ENCODE measurements around the gene TMEM203.

Gene TMEM203

GRCh38 chr9:137204731-137205125, 720 bp downstream of the TMEM203 start:
- no peaks in the 10 kb centered on the region for H3K27me3 ChIP-seq (replicated peaks; ENCODE audit: control insufficient read depth, insufficient read depth, low read length)
- no peak for TF ChIP-seq CTCF (IDR thresholded peaks at IDR 0.05; ENCODE audit: insufficient read depth, low read length, poor library complexity, severe bottlenecking)
- no peak for DNase-seq (ENCODE audit: extremely low read depth, insufficient read length)
- peak overlapping the region; percentile 91 for H3K4me3 ChIP-seq (replicated peaks; ENCODE audit: low read depth, low read length)
- H3K36me3 ChIP-seq (ENCODE audit: control insufficient read depth, insufficient read depth, low read length), result peaks cover 7% of the 10 kb centered on the region

- DNase-seq (ENCODE audit: extremely low read depth, insufficient read length), result no peak
- TF ChIP-seq CTCF (IDR thresholded peaks at IDR 0.05; ENCODE audit: insufficient read depth, low read length, poor library complexity, severe bottlenecking), result no peak
- Histone ChIP-seq H3K4me3 (replicated peaks; ENCODE audit: low read depth, low read length) (no peak overlapping the region), H3K36me3 (ENCODE audit: control insufficient read depth, insufficient read depth, low read length) (peaks cover 2% of the 10 kb centered on the region; the same call in 1 of the 2 replicates), H3K27me3 (replicated peaks; ENCODE audit: control insufficient read depth, insufficient read depth, low read length) (no peaks in the 10 kb centered on the region)
These were observed 2.5 kb downstream of the TMEM203 start for GRCh38 chr9:137202966-137203365.

- TF ChIP-seq CTCF (IDR thresholded peaks at IDR 0.05; ENCODE audit: insufficient read depth, low read length, poor library complexity, severe bottlenecking), result no peak
- DNase-seq (ENCODE audit: extremely low read depth, insufficient read length), result no peak
- H3K27me3 ChIP-seq (replicated peaks; ENCODE audit: control insufficient read depth, insufficient read depth, low read length), result no peaks in the 10 kb centered on the region
- H3K4me3 ChIP-seq (replicated peaks; ENCODE audit: low read depth, low read length), result peak overlapping the region; percentile 90
- no peaks in the 10 kb centered on the region for H3K36me3 ChIP-seq (ENCODE audit: control insufficient read depth, insufficient read depth, low read length)
These were observed 4.1 kb downstream of the TMEM203 start for GRCh38 chr9:137201205-137201868.

GRCh38 chr9:137200311-137201204, 4.9 kb downstream of the TMEM203 start, which contains the start of gene TPRN:
Gene TPRN (minus strand): TSS chr9:137200741. CDS start chr9:137200711, 30 bp downstream.
- H3K27me3 ChIP-seq (replicated peaks; ENCODE audit: control insufficient read depth, insufficient read depth, low read length), result no peaks in the 10 kb centered on the region
- no peaks in the 10 kb centered on the region; the same call in 1 of the 2 replicates for H3K36me3 ChIP-seq (ENCODE audit: control insufficient read depth, insufficient read depth, low read length)
- no peak for TF ChIP-seq CTCF (IDR thresholded peaks at IDR 0.05; ENCODE audit: insufficient read depth, low read length, poor library complexity, severe bottlenecking)
- peak; percentile 97 for DNase-seq (ENCODE audit: extremely low read depth, insufficient read length)
- H3K4me3 ChIP-seq (replicated peaks; ENCODE audit: low read depth, low read length), result peak within 1 kb of the TSS; percentile 90

- H3K36me3 ChIP-seq (ENCODE audit: control insufficient read depth, insufficient read depth, low read length), result no peaks in the 10 kb centered on the region; the same call in 1 of the 2 replicates
- peak overlapping the region; percentile 57 for H3K4me3 ChIP-seq (replicated peaks; ENCODE audit: low read depth, low read length)
- no peak for DNase-seq (ENCODE audit: extremely low read depth, insufficient read length)
- H3K27me3 ChIP-seq (replicated peaks; ENCODE audit: control insufficient read depth, insufficient read depth, low read length), result no peaks in the 10 kb centered on the region
- TF ChIP-seq CTCF (IDR thresholded peaks at IDR 0.05; ENCODE audit: insufficient read depth, low read length, poor library complexity, severe bottlenecking), result no peak
These were observed 5.9 kb downstream of the TMEM203 start for GRCh38 chr9:137199411-137200121.
